Measurements from ENCODE around the gene DUSP8. TPM values are rescaled to one million over a fixed set of nuclear protein-coding genes. Genes with fewer than 3 reads are reported as not detected.

Gene DUSP8
- polyA plus RNA-seq, 1 donor from 2014 or later = 3.5 TPM

DNA sequence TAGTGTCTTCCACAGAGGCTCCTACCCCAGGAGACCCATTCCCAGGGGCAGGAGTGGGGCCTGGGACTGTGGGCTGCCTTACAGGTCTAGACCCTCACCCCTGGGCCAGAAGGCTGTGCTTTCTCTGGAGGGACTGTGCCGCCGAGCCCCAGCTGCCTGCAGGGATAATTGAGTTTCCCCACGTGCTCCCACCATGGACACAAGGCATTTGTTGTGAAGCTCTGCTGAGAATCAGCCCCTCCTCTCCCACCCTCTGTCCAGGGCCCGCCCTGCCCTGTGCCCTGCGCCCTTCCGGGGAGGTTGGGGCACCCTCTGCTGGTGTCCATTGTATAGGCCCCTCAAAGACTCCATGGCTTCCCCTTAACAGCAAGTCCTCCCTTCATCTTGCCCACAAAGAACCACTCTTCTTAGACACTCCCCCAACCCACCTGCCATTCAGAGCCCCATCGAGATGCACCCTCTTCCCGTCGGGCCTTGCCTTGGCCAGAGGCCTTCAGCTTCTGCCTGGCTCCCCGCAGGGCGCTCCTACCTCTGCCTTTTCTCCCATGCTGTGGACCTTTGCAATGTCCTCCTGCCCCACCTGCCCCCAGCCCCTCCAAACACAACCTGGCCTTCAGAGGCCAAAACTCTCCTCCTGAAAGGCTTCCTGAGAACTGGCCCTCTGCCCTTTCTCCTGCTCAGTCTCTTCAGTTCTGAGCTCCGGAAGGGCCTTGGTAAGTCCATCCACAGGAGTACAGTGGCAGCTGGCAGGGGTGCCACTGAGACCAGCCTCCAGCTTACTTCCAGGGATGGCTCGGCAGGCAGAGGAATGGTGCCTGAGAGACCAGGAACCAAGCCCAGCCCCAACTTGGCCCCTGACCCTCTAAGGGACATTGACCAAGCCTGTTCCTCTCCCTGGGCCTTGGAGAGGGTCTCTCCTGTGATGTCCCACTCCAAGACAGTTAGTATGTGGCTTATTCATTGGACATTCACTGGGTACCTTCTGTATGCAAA, 22.4 kb downstream of the DUSP8 start:
- peaks cover 58% of the 10 kb centered on the region for H3K27me3 ChIP-seq (ENCODE audit: insufficient read depth, low read depth, low read length)
- H4K20me1 ChIP-seq (ENCODE audit: insufficient read depth) = no peaks in the 10 kb centered on the region
- H3K9ac ChIP-seq (ENCODE audit: low read length) = no peak overlapping the region
- H3K4me3 ChIP-seq (ENCODE audit: low read length) = no peak overlapping the region
- no peak overlapping the region for H2AFZ ChIP-seq (ENCODE audit: low read depth, low read length)
- H3K4me2 ChIP-seq (ENCODE audit: low read length) = no peak overlapping the region
- H3K79me2 ChIP-seq (replicated peaks; ENCODE audit: insufficient read depth, low read length) = no peaks in the 10 kb centered on the region
- TF ChIP-seq MXI1 (conservative IDR thresholded peaks at IDR 0.05; ENCODE audit: poor library complexity, severe bottlenecking) (no peak), TAF1 (IDR thresholded peaks at IDR 0.05; ENCODE audit: low read depth) (no peak), RAD21 (conservative IDR thresholded peaks at IDR 0.05) (no peak), EZH2 (IDR thresholded peaks at IDR 0.05; ENCODE audit: borderline replicate concordance, insufficient read depth, low read length, poor library complexity, severe bottlenecking) (no peak), EP300 (conservative IDR thresholded peaks at IDR 0.05; ENCODE audit: poor library complexity, severe bottlenecking) (no peak)
- TF ChIP-seq, protein P1, sequence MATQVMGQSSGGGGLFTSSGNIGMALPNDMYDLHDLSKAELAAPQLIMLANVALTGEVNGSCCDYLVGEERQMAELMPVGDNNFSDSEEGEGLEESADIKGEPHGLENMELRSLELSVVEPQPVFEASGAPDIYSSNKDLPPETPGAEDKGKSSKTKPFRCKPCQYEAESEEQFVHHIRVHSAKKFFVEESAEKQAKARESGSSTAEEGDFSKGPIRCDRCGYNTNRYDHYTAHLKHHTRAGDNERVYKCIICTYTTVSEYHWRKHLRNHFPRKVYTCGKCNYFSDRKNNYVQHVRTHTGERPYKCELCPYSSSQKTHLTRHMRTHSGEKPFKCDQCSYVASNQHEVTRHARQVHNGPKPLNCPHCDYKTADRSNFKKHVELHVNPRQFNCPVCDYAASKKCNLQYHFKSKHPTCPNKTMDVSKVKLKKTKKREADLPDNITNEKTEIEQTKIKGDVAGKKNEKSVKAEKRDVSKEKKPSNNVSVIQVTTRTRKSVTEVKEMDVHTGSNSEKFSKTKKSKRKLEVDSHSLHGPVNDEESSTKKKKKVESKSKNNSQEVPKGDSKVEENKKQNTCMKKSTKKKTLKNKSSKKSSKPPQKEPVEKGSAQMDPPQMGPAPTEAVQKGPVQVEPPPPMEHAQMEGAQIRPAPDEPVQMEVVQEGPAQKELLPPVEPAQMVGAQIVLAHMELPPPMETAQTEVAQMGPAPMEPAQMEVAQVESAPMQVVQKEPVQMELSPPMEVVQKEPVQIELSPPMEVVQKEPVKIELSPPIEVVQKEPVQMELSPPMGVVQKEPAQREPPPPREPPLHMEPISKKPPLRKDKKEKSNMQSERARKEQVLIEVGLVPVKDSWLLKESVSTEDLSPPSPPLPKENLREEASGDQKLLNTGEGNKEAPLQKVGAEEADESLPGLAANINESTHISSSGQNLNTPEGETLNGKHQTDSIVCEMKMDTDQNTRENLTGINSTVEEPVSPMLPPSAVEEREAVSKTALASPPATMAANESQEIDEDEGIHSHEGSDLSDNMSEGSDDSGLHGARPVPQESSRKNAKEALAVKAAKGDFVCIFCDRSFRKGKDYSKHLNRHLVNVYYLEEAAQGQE (IDR thresholded peaks at IDR 0.05; ENCODE audit: borderline replicate concordance) = no peak
- no peaks in the 10 kb centered on the region for H3K9me2 ChIP-seq (ENCODE audit: insufficient read depth, low read length)
- no peaks in the 10 kb centered on the region for H3K36me3 ChIP-seq (ENCODE audit: insufficient read depth, low read length)
- H3K27ac ChIP-seq (ENCODE audit: low read length) = no peak overlapping the region
- H3F3A ChIP-seq (ENCODE audit: insufficient read depth, low read length, poor library complexity, severe bottlenecking) = no peaks in the 10 kb centered on the region
- H3K9me3 ChIP-seq (ENCODE audit: low read length) = no peaks in the 10 kb centered on the region

GRCh38 chr11:1548221-1549070, 23.6 kb downstream of the DUSP8 start:
- Histone ChIP-seq H3F3A (ENCODE audit: insufficient read depth, low read length, poor library complexity, severe bottlenecking) (no peaks in the 10 kb centered on the region), H3K9me2 (ENCODE audit: insufficient read depth, low read length) (no peaks in the 10 kb centered on the region), H2AFZ (ENCODE audit: low read depth, low read length) (no peak overlapping the region), H3K4me2 (ENCODE audit: low read length) (no peak overlapping the region), H3K27ac (ENCODE audit: low read length) (no peak overlapping the region), H3K36me3 (ENCODE audit: insufficient read depth, low read length) (no peaks in the 10 kb centered on the region), H3K4me3 (ENCODE audit: low read length) (peak overlapping the region; percentile 42), H4K20me1 (ENCODE audit: insufficient read depth) (no peaks in the 10 kb centered on the region), H3K9me3 (ENCODE audit: low read length) (no peaks in the 10 kb centered on the region), H3K79me2 (replicated peaks; ENCODE audit: insufficient read depth, low read length) (no peaks in the 10 kb centered on the region), H3K27me3 (ENCODE audit: insufficient read depth, low read depth, low read length) (peaks cover 64% of the 10 kb centered on the region), H3K9ac (ENCODE audit: low read length) (no peak overlapping the region)
- TF ChIP-seq RAD21 (conservative IDR thresholded peaks at IDR 0.05) = no peak
- no peak for TF ChIP-seq EZH2 (IDR thresholded peaks at IDR 0.05; ENCODE audit: borderline replicate concordance, insufficient read depth, low read length, poor library complexity, severe bottlenecking)
- no peak for TF ChIP-seq MXI1 (conservative IDR thresholded peaks at IDR 0.05; ENCODE audit: poor library complexity, severe bottlenecking)
- no peak for TF ChIP-seq TAF1 (IDR thresholded peaks at IDR 0.05; ENCODE audit: low read depth)
- no peak for TF ChIP-seq EP300 (conservative IDR thresholded peaks at IDR 0.05; ENCODE audit: poor library complexity, severe bottlenecking)
- no peak for TF ChIP-seq POLR2AphosphoS5 (IDR thresholded peaks at IDR 0.05)
- no peak for TF ChIP-seq CTCF (IDR thresholded peaks at IDR 0.05; ENCODE audit: poor library complexity, severe bottlenecking)
- no peak for TF ChIP-seq SMC3 (conservative IDR thresholded peaks at IDR 0.05; ENCODE audit: poor library complexity)
- TF ChIP-seq, protein P1 (IDR thresholded peaks at IDR 0.05; ENCODE audit: borderline replicate concordance) = no peak
